DMS53 (cell line): ENCODE data around the gene TBCEL.

Source experiments
- DNase-seq: peaks from one replicate; lab custom pipeline; 2025; lab: John Stamatoyannopoulos, UW

TBCEL gene

DNA sequence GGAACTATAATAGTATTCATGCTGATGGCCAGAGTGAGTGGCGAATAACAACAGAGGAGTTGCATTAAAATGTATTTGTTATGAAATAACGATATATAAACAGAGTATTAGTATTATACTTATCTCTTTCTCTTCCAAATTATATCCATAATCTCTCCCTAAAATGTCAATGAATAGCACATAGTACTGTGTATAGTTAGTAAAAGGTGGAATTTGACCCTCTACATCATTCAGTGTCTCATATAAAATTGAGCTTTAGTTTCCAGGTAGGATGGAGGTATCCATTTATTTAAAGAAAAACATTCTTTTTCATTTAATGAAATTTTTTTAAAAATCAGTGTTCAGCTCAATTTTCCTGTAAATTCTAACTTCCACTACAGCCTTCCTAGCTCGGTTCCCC lies 42.7 kb downstream of the TBCEL start:
- DNase-seq, result no peak

DNA sequence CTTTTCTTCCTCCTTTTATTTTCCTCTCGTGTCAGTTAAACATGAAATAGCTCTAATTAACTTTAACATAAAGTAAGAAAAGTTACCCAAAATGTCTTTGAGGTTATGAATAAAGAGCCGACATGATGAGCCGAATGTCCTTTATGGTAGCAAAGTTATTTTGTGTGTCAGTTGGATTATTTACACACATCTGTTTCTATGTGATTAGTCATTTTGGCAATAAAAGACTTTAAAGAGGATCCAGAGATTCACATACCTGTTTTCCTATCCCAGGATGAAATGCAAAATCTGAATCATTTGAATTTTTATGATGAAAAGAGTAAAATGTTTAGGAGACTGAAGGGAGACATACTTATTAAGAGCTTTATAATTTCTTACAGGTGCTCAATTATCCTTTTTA lies 43.1 kb downstream of the TBCEL start:
- peak; percentile 74 for DNase-seq

DNA sequence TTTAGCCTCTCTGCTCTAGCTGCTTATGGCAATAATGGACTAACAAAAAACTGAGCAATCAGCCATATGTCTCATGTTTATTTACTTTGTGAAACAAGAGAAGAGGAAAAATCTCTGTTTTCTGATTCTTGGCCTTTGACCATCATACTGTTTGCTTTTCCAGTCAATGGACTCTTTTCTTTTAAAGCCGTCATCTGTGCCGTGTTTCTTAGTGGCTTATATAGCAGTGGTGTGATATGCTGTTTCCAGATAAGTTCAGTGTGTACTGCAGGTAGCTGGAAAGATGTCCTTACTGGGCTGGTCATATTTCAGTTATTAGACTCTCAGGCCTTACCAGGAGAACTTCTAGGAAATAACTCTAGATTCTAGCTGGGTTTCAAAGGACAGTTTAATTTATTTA lies 43.6 kb downstream of the TBCEL start:
- DNase-seq, result peak; percentile 93

DNA sequence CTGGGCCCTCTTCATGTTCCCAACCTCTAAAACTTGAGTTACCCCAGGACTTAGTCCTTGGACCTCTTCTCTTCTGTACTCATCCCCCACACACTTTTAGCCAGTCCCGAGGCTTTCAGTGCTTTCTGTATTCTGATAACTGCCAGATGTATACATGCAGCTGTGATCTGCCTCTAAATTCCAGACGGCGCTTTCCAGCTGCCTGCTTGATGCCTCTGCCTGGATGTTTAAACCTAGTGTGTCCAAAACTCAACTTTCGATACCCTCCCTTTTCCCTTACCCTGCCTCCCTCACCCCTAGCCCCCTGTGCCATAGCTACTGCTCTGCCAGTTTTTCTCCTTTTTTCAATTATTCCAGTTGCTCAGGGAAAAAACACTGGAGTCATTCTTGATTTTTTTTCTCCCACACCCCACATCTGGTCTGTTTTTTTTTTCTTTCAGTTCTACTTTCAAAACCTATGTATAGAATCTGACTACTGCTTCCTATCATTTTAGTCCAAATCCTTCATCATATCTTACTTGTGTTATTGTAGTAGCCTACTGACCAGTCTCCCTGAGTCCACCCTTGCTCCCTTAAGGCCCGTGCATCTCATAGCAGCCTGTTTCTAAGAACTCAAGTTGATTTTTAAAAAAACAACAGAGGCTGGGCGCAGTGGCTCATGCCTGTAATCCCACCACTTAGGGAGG lies 44.2 kb downstream of the TBCEL start:
- peak; percentile 27 for DNase-seq

DNA sequence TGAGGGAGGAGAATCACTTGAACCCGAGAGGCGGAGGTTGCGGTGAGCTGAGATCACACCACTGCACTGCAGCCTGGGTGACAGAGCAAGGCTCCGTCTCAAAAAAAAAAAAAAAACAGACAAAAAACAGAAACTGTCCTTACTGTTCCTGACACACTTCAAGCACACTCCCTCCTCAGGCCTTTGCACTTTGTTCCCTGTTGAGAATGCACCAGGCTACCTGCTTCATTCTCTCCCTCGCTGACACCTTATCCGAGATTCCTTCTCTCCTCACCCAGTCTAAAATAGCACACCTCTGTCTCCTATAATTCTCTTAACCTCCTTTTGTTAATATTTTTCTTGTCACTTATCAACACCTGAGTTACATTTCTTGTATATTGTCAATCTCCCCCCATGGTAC lies 44.9 kb downstream of the TBCEL start:
- no peak for DNase-seq

- no peak for DNase-seq
These were observed 47.3 kb downstream of the TBCEL start for GRCh38 chr11:121070951-121071845.

DNA sequence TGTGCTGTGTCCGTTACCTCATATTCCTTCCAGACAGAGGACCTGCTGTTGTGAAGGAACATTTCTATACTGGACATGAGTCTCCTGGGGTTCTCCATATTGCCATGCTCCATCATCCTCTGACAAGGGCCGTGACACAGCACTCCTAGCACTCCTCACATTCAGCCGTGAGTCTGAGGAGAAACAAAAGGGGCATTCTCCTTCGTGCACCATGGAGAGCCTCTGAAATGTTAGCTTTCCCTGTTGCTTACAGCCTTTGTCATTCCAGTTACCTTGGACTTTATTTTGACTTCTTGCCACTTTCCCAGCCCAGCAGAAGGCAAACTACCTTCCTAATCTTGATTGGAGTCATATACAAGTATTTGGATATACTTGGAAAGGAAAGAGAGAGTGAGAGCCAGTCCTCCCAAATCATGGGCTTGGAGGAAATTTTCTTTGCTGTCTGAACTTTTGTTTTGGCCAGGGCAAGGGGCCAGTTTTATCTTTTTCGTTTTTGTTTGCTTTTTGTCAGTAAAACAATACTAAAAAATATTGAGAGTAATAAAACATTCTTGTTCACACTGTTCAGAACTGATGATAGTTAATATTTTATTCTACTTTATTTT lies 48.0 kb downstream of the TBCEL start:
- DNase-seq, result no peak

GRCh38 chr11:121081321-121081720 lies 57.4 kb downstream of the TBCEL start:
- DNase-seq, result no peak

- no peak for DNase-seq
These were observed 58.3 kb downstream of the TBCEL start for GRCh38 chr11:121082219-121082618.

DNA sequence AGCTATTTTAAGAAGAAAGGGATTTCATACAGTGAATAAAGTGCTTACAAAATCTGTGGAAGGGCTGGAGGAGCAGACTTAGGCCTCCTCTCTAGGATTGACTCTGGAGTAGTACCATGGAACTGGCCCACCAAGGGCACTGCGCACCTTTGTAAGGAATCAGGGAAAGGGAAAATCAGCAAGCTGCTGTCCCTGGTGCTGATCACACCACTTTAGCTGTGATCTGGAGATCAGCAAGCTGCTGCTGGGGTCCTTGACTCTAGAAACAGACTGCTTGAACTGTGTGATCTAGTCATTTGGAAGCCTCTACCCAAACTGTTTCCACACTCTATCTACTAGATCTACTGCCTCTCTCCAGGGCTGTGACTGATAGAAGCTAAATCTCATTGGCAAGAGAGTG lies 58.8 kb downstream of the TBCEL start:
- DNase-seq, result peak; percentile 9

- DNase-seq, result no peak
These were observed 63.0 kb downstream of the TBCEL start for GRCh38 chr11:121086866-121087265.

DNA sequence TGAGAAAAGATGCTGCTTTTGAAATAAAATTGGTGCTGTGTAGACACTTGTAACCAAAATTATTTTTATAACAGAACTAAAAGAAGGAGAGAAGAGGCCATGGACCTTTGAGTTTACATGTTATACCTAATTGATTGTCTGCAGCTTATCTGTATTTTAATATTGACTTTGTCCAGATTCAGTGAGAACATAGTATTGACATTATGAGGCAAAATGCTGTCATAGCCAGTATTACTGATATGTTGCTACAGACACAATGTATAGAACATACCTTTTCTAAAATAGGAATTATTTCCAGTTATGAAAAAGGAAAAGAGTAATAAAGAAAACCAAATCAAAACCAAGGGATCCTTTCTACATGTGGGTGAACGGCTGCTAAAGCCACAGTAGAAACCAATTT lies 65.7 kb downstream of the TBCEL start:
- DNase-seq, result no peak

DNA sequence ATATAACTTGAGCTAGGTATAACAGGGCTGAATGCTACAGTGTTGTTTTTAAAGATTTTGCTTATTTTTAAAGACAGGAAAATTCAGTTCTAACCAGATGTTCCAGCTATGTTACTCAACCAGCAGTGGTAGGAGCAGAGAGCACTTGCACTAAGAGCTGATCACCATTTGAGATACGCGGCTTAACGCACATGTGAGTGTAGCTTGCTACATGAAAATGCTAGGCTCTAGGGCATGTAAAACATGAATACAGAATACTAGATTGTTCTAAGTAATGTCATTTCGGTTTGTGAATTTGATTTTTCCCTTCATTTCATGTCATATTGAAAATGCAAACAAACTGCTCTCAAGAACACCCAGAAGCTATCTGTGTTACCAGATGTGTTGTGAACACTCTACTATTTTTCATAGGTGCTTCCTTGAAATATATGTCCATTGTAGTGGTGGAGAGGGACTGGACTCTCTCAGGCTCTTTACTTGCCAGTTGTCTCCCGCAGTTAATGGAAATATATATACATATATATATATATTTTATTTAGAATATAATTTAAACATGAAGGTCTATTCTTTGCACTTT lies 66.3 kb downstream of the TBCEL start:
- DNase-seq, result no peak

DNA sequence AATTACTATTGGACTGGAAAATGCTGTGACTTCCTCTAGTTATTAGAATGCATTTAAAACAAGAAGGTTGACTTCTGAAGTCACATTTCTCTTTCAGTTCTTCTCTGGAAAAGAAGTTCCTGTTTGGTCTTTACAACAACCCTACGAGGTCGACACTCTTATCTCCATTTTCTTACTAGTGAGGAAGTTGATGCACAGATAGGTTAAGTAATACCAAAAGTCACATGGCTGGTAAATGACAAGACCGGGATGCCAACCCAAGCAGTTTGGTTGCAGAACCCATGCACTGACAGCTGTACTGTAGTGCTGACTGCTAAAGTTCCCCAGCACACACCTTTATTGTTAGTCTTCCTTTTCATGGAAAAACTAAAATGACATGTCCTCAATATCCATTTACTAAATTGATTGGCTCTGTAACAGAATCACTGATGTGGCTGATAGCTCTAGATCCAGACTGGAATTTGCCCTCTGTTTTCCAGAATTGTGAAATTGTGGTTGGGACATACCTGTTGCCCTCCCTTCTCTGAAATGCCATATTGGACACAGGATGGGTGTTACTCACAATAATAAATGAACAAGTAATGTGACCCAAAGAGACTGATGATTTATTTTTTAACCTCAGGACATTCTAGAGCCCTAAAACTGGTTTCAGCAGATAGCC lies 67.7 kb downstream of the TBCEL start:
- DNase-seq, result no peak

- DNase-seq, result no peak
These were observed 71.7 kb downstream of the TBCEL start for GRCh38 chr11:121095561-121095960.

GRCh38 chr11:121099364-121099763 lies 75.5 kb downstream of the TBCEL start:
- DNase-seq, result peak; percentile 28

GRCh38 chr11:121099885-121100284 lies 76.0 kb downstream of the TBCEL start:
- peak; percentile 65 for DNase-seq

DNA sequence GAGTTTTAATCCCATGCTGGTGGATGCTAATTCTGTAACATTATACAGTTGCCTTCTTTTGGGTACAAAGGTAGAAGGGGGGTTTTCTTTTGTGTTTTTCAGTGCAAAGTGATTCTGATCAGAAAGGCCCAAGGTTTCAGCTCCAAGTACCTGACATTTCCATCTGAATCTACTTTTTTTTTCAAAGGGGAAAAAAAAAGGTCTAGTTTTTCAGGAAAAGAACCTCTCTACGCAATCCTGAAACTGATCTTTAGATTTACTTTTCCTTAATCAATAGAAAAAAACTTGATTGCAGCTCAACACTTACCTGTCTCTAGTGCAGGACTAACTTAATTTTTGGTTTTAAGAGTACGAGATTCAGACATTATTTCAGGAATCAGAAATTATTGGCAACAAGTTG lies 77.0 kb downstream of the TBCEL start, which contains the start of gene TECTA:
Gene TECTA (plus strand): TSS at position 301 of the 400 bp plus-strand sequence. CDS start 1,423 bp downstream, outside the sequence.
- DNase-seq, result no peak

GRCh38 chr11:121104312-121104762 lies 80.4 kb downstream of the TBCEL start:
- no peak for DNase-seq

GRCh38 chr11:121105063-121105480 lies 81.2 kb downstream of the TBCEL start:
- DNase-seq, result no peak

DNA sequence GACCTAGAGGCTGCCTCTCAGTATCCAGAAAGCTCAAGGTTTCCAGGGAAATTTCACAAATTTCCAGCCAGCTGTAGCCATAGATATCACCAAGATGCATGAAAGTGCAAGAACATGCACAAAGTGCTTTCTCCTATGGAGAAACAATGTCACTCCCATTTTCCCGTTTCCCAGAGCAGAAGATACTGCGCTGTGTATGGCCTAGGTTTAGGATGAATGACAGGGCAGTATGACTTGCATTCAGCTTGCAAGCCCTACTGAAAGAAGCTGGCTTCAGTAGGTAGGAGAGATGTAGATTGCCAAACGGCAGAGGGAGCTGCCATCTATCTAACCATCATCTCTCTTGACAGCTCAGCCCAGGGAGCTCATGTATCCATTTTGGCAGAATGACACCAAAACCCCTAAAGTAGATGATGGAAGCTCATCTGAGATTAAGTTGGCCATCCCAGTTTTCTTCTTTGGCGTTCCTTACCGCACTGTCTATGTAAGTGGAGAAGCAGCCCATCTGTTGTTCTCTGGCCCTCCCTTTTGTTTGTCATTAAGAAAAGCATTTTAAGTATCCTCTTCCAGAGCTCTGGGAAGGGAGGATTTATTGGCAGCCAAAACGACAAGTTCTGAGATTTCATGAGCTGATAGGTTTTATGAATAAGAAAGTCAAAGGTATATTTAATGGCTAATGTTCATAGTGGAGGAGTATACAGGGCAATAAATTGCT lies 81.7 kb downstream of the TBCEL start:
- peak; percentile 21 for DNase-seq
